ENCODE measurements around the gene HEXA.
A peak's percentile ranks its signal among the peaks of the same experiment; 100 is the strongest.

The HEXA gene

DNA sequence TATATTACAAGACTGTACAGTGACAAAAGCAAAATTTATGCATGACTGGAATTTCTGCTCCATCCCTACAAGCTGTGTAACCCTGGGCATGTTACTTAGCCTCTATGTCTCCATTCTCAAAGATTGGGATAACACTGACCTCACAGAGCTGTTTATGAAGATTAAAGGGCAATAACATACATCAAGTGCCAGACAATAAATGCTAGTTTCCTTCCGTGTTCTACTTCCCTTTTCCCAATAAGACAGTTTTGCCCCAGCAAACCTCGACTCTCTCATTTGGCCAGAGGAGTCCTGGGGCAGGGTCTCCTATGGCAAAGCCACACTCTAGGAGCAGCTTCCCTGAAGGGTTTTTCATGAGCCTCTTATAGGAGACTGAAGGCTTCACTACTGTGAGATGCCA lies 7.5 kb downstream of the HEXA start (continued):
- TF ChIP-seq ZNF843 (tag by site-specific recombination; IDR thresholded peaks at IDR 0.05) = no peak
- no peak for TF ChIP-seq ZFP37 (tag by site-specific recombination; IDR thresholded peaks at IDR 0.05)
- TF ChIP-seq ZNF354C (tag by site-specific recombination; IDR thresholded peaks at IDR 0.05; ENCODE audit: borderline replicate concordance, low read depth) = no peak
- TF ChIP-seq ZXDB (tag by site-specific recombination; IDR thresholded peaks at IDR 0.05) = no peak
- TF ChIP-seq ZNF394 (tag by site-specific recombination; IDR thresholded peaks at IDR 0.05; ENCODE audit: borderline replicate concordance) = no peak
- TF ChIP-seq ZNF266 (tag by site-specific recombination; IDR thresholded peaks at IDR 0.05; ENCODE audit: low read depth) = no peak

- TF ChIP-seq HOXC10 (CRISPR knock-in tag; IDR thresholded peaks at IDR 0.05) = no peak
- no peaks in the 10 kb centered on the region for H3K9me3 ChIP-seq (ENCODE audit: control insufficient read depth, insufficient read depth, low read depth, low read length)
- no peak overlapping the region for H3K4me3 ChIP-seq (ENCODE audit: low read depth, low read length)
- peaks cover 12 to 32% of the 10 kb centered on the region in 2 experiments; a peak in 2 of 3 replicates for H3K36me3 ChIP-seq (ENCODE audit: control insufficient read depth in 2 of 2, insufficient read depth in 1 of 2, low read length in 2 of 2)
- no peak overlapping the region for H3K27ac ChIP-seq (ENCODE audit: extremely low read depth, low read depth, low read length)
- CTCF ChIA-PET = interaction anchor here (0.8 kb wide), 1 partner anchor 10 kb away, joined by 3 read pairs; the partner anchor contains the start of gene HEXA
- POLR2A ChIA-PET = interaction anchor here (0.7 kb wide), 1 partner anchor 10 kb away, joined by 3 read pairs; the partner anchor contains the start of gene HEXA
- no peaks in the 10 kb centered on the region for H3K4me1 ChIP-seq (ENCODE audit: control insufficient read depth, insufficient read depth, low read length)
Observed at GRCh38 chr15:72365844-72366243, 10.0 kb downstream of the HEXA start.

GRCh38 chr15:72361176-72361575 lies 14.6 kb downstream of the HEXA start:
- TF ChIP-seq MYNN (tag by site-specific recombination; IDR thresholded peaks at IDR 0.05; ENCODE audit: borderline replicate concordance) (no peak), YY1 (tag by site-specific recombination; IDR thresholded peaks at IDR 0.05) (no peak), ZNF211 (tag by site-specific recombination; IDR thresholded peaks at IDR 0.05; ENCODE audit: low read depth) (no peak), ZNF701 (tag by site-specific recombination; IDR thresholded peaks at IDR 0.05) (no peak), ZNF132 (tag by site-specific recombination; IDR thresholded peaks at IDR 0.05; ENCODE audit: borderline replicate concordance) (no peak)
- TF ChIP-seq, protein P1, sequence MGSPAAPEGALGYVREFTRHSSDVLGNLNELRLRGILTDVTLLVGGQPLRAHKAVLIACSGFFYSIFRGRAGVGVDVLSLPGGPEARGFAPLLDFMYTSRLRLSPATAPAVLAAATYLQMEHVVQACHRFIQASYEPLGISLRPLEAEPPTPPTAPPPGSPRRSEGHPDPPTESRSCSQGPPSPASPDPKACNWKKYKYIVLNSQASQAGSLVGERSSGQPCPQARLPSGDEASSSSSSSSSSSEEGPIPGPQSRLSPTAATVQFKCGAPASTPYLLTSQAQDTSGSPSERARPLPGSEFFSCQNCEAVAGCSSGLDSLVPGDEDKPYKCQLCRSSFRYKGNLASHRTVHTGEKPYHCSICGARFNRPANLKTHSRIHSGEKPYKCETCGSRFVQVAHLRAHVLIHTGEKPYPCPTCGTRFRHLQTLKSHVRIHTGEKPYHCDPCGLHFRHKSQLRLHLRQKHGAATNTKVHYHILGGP (tag by site-specific recombination; IDR thresholded peaks at IDR 0.05) = no peak
- no peaks in the 10 kb centered on the region for H3K9me3 ChIP-seq (ENCODE audit: control insufficient read depth, insufficient read depth, low read depth, low read length)
- peaks cover 0 to 18% of the 10 kb centered on the region in 2 experiments; a peak in 2 of 3 replicates for H3K36me3 ChIP-seq (ENCODE audit: control insufficient read depth in 2 of 2, insufficient read depth in 1 of 2, low read length in 2 of 2)
- no peak overlapping the region for H3K4me3 ChIP-seq (ENCODE audit: low read depth, low read length)
- POLR2A ChIA-PET = no interaction called here
- no peak overlapping the region for H3K27ac ChIP-seq (ENCODE audit: extremely low read depth, low read depth, low read length)
- H3K4me1 ChIP-seq (ENCODE audit: control insufficient read depth, insufficient read depth, low read length) = peaks cover 3% of the 10 kb centered on the region
- CTCF ChIA-PET = no interaction called here

- POLR2A ChIA-PET = interaction anchor here (0.7 kb wide), 1 partner anchor 116 kb away, joined by 3 read pairs; no protein-coding TSS in a partner anchor
Observed at GRCh38 chr15:72358650-72359171, 17.1 kb downstream of the HEXA start.

More at GRCh38 chr15:72358650-72359171, 17.1 kb downstream of the HEXA start:
- H3K36me3 ChIP-seq (ENCODE audit: control insufficient read depth in 2 of 2, insufficient read depth in 1 of 2, low read length in 2 of 2) = peaks cover 11 to 42% of the 10 kb centered on the region in 2 experiments
- CTCF ChIA-PET = interaction anchor here (0.6 kb wide), 1 partner anchor 45 kb away, joined by 3 read pairs; no protein-coding TSS in a partner anchor
- peaks cover 3% of the 10 kb centered on the region for H3K4me1 ChIP-seq (ENCODE audit: control insufficient read depth, insufficient read depth, low read length)
- no peak overlapping the region for H3K4me3 ChIP-seq (ENCODE audit: low read depth, low read length)
- no peaks in the 10 kb centered on the region for H3K9me3 ChIP-seq (ENCODE audit: control insufficient read depth, insufficient read depth, low read depth, low read length)
- 0 out of 2 replicates have a peak, but pooled peaks have one; percentile 24 for TF ChIP-seq SP7 (tag by site-specific recombination; IDR thresholded peaks at IDR 0.05)
- TF ChIP-seq EGR2 (tag by site-specific recombination; IDR thresholded peaks at IDR 0.05; ENCODE audit: low read depth) = peak; percentile 99
- TF ChIP-seq ZFHX2 (tag by site-specific recombination; conservative IDR thresholded peaks at IDR 0.05) = peak; percentile 99
- TF ChIP-seq, protein P2, sequence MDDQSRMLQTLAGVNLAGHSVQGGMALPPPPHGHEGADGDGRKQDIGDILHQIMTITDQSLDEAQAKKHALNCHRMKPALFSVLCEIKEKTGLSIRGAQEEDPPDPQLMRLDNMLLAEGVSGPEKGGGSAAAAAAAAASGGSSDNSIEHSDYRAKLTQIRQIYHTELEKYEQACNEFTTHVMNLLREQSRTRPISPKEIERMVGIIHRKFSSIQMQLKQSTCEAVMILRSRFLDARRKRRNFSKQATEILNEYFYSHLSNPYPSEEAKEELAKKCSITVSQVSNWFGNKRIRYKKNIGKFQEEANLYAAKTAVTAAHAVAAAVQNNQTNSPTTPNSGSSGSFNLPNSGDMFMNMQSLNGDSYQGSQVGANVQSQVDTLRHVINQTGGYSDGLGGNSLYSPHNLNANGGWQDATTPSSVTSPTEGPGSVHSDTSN (CRISPR knock-in tag; IDR thresholded peaks at IDR 0.05) = no peak
- H3K27ac ChIP-seq (ENCODE audit: extremely low read depth, low read depth, low read length) = no peak overlapping the region

Data from HEK293 (cell line).